K562 (cell line): ENCODE measurements around the gene PRKD2. TPM values are rescaled to one million over a fixed set of nuclear protein-coding genes. Genes with fewer than 3 reads are reported as not detected.

ENCODE experiments used
- CTBP1 ChIP-seq: fragments of 450-650 bp; IDR thresholded peaks from 2 replicates; pipeline ENCODE4 v1.6.1; 2016; ENCODE audit warnings: borderline replicate concordance
- DLX4 ChIP-seq: fragments of 250-450 bp; sonication (Bioruptor Pico); IDR thresholded peaks from 2 replicates; pipeline ENCODE4 v1.6.1; 2021; ENCODE audit warnings: mild to moderate bottlenecking
- DNMT1 ChIP-seq: fragments of 450-650 bp; IDR thresholded peaks from 2 replicates; pipeline ENCODE4 v1.6.1; 2016; ENCODE audit warnings: antibody characterized with exemption, mild to moderate bottlenecking
- ETV1 ChIP-seq: fragments of 450-650 bp; conservative IDR thresholded peaks from 2 replicates; pipeline ENCODE4 v1.6.1; 2016; ENCODE audit warnings: missing genetic modification characterization, control low read depth, low read depth, missing compliant biosample characterization
- FOXJ2 ChIP-seq: fragments of 200-800 bp; sonication (Bioruptor generic); IDR thresholded peaks from 2 replicates; pipeline ENCODE4 v1.6.1; 2016; ENCODE audit warnings: missing genetic modification characterization, missing compliant biosample characterization
- GATA2 ChIP-seq: sonication (generic); formaldehyde crosslinking; IDR thresholded peaks from 2 replicates; pipeline ENCODE4 v1.4.0; 2020; ENCODE audit warnings: mild to moderate bottlenecking, missing genetic modification reagents
- NR2C2 ChIP-seq, 2 experiments: fragments of 200-800 bp in 1 of 2; sonication (Bioruptor generic) in 1 of 2; sonication (generic) in 1 of 2; formaldehyde crosslinking in 1 of 2; IDR thresholded peaks; 2 replicates each; pipeline versions ENCODE4 v1.6.1 to v1.8.0; 2016 to 2022; ENCODE audit warnings: mild to moderate bottlenecking in 1 of 2, missing compliant biosample characterization in 1 of 2, missing genetic modification characterization in 1 of 2, missing genetic modification reagents in 1 of 2
- NUFIP1 ChIP-seq: fragments of 450-650 bp; IDR thresholded peaks from 2 replicates; pipeline ENCODE4 v1.6.1; 2018; ENCODE audit not compliant: partially characterized antibody
- REST ChIP-seq, 2 experiments: fragments of 450-650 bp; formaldehyde crosslinking in 1 of 2; IDR thresholded peaks; 2 replicates each; pipeline versions ENCODE4 v1.4.0 to v1.6.1; 2014 to 2020; ENCODE audit warnings: mild to moderate bottlenecking in 2 of 2, borderline replicate concordance in 1 of 2, low read depth in 1 of 2
- RFX7 ChIP-seq: fragments of 250-450 bp; sonication (Bioruptor Pico); IDR thresholded peaks from 2 replicates; pipeline ENCODE4 v1.5.1; 2021; ENCODE audit warnings: mild to moderate bottlenecking
- ZNF184 ChIP-seq: sonication (generic); formaldehyde crosslinking; IDR thresholded peaks from 2 replicates; pipeline ENCODE4 v1.5.0; 2020; ENCODE audit warnings: missing genetic modification reagents
- ZNF354B ChIP-seq: fragments of 250-450 bp; sonication (Bioruptor Pico); IDR thresholded peaks from 2 replicates; pipeline ENCODE4 v1.4.0; 2020
- ZNF408 ChIP-seq: fragments of 250-450 bp; sonication (Bioruptor Pico); IDR thresholded peaks from 2 replicates; pipeline ENCODE4 v1.4.0; 2020; ENCODE audit warnings: low read depth, mild to moderate bottlenecking, moderate library complexity
- ZNF589 ChIP-seq: fragments of 200-800 bp; sonication (Bioruptor generic); IDR thresholded peaks from 2 replicates; pipeline ENCODE4 v1.6.1; 2016; ENCODE audit warnings: low read depth, missing genetic modification characterization, missing compliant biosample characterization
- ZNF639 ChIP-seq, 2 experiments: fragments of 200-800 bp in 1 of 2; sonication (Bioruptor generic) in 1 of 2; sonication (generic) in 1 of 2; formaldehyde crosslinking in 1 of 2; IDR thresholded peaks in 1 of 2; conservative IDR thresholded peaks in 1 of 2; 2 replicates each; pipeline versions ENCODE4 v1.5.0 to v1.6.1; 2016 to 2020; ENCODE audit warnings: missing compliant biosample characterization in 1 of 2, missing genetic modification characterization in 1 of 2, missing genetic modification reagents in 1 of 2
- polyA plus RNA-seq, 8 experiments: library from polyadenylated mRNA; depleted of rRNA in 4 of 8; stranded (reverse) in 5 of 8; unstranded in 3 of 8; fragments of >200 nt; fragmentation: Nextera tagmentation in 2 of 8; fragmentation: Illumina TruSeq in 1 of 8; extraction: Ambion mirVana in 2 of 8; extraction: Trizol in 1 of 8; gene quantifications; 2 replicates each; pipeline versions ENCODE4 v1.2.1 to v1.2.3, GENCODE V29; 2011 to 2014; ENCODE audit warnings: inconsistent platforms in 1 of 8, missing spikeins in 1 of 8
- total RNA-seq, 7 experiments: library from RNA; depleted of rRNA in 6 of 7; stranded (reverse); fragments of >200 nt in 6 of 7; fragmentation: Illumina TruSeq in 2 of 7; extraction: Trizol in 2 of 7; gene quantifications; 2 replicates each; pipeline versions ENCODE4 v1.2.1 to v1.2.3, GENCODE V29; 2011 to 2021; ENCODE audit warnings: low replicate concordance in 1 of 7

The PRKD2 gene
- total and polyA plus RNA-seq, 9 of the 15 experiments (the other 6 are each of a cell fraction or from before 2014, with no cell fraction given) = 1.8 to 60.0 (median 15.0) TPM

GRCh38 chr19:46753420-46754155, 36.7 kb upstream of the PRKD2 start (continued):
- TF ChIP-seq REST (IDR thresholded peaks at IDR 0.05; ENCODE audit: borderline replicate concordance) (peak; percentile 54; the same call in 1 of the 2 replicates), REST (CRISPR knock-in tag; IDR thresholded peaks at IDR 0.05; ENCODE audit: low read depth) (no peak), FOXJ2 (tag) (no peak), RFX7 (no peak), ZNF184 (CRISPR knock-in tag) (no peak), ZNF354B (CRISPR knock-in tag) (no peak), NUFIP1 (no peak), ETV1 (no peak), ZNF589 (CRISPR knock-in tag) (no peak), DNMT1 (no peak), ZNF639 (CRISPR knock-in tag; conservative IDR thresholded peaks at IDR 0.05 in 1 of 2, IDR thresholded peaks at IDR 0.05 in 1 of 2) (no peak), DLX4 (CRISPR knock-in tag) (no peak), NR2C2 (CRISPR knock-in tag; IDR thresholded peaks at IDR 0.05) (no peak), NR2C2 (tag; IDR thresholded peaks at IDR 0.05) (no peak), ZNF408 (CRISPR knock-in tag) (no peak), GATA2 (CRISPR knock-in tag) (no peak), CTBP1 (peak; percentile 35; the same call in 1 of the 2 replicates)
